H1 (cell line): ENCODE results near the gene DNAAF8. TPM values are rescaled to one million over a fixed set of nuclear protein-coding genes. Genes with fewer than 3 reads are reported as not detected.

Source experiments
- CTCF ChIA-PET: fragments of 300-600 bp; sonication (Branson Sonifier 250); formaldehyde crosslinking; loops from one replicate; lab custom pipeline; 2021; ENCODE audit not compliant: partially characterized antibody; lab: Charles Lee
- POLR2A ChIA-PET: fragments of 300-600 bp; sonication (Branson Sonifier 250); formaldehyde crosslinking; loops from one replicate; lab custom pipeline; 2021; ENCODE audit warnings: inconsistent platforms; ENCODE audit not compliant: partially characterized antibody; lab: Charles Lee
- DNase-seq, 2 experiments: peaks; one replicate each; pipeline versions ENCODE4 v3.0.0 to v3.0.0-alpha.2; 2010 to 2022; ENCODE audit warnings: low spot score in 2 of 2, low read depth in 1 of 2, mixed read lengths in 1 of 2
- FAIRE-seq: peaks from 2 replicates; lab custom pipeline; 2011; peaks lifted over from hg19 to GRCh38; lab: Jason Lieb, UNC
- H2AFZ ChIP-seq: 2 replicates; pipeline ENCODE4 v1.8.1; 2012; ENCODE audit warnings: low read length, inconsistent platforms
- H2AK5ac ChIP-seq: 2 replicates; pipeline ENCODE4 v1.6.1; 2013; ENCODE audit warnings: low read depth, low read length
- H2BK120ac ChIP-seq: replicated peaks from 2 replicates; pipeline ENCODE3; 2013; ENCODE audit warnings: low read depth, low read length, inconsistent platforms
- H2BK12ac ChIP-seq: 2 replicates; pipeline ENCODE4 v1.6.1; 2013; ENCODE audit warnings: low read depth, low read length
- H2BK15ac ChIP-seq: 2 replicates; pipeline ENCODE4 v1.6.1; 2013; ENCODE audit warnings: low read length
- H2BK20ac ChIP-seq: 2 replicates; pipeline ENCODE4 v1.6.1; 2013; ENCODE audit warnings: low read length
- H2BK5ac ChIP-seq: 2 replicates; pipeline ENCODE4 v1.6.1; 2013; ENCODE audit warnings: low read depth, low read length
- H3K14ac ChIP-seq: 2 replicates; pipeline ENCODE4 v1.6.1; 2013; ENCODE audit warnings: inconsistent platforms; ENCODE audit not compliant: insufficient read length
- H3K18ac ChIP-seq: 2 replicates; pipeline ENCODE4 v1.6.1; 2013; ENCODE audit warnings: low read length; ENCODE audit errors: extremely low read depth
- H3K23ac ChIP-seq: 2 replicates; pipeline ENCODE4 v1.6.1; 2013; ENCODE audit warnings: inconsistent platforms; ENCODE audit not compliant: insufficient read length
- H3K23me2 ChIP-seq: 2 replicates; pipeline ENCODE4 v1.6.1; 2013; ENCODE audit warnings: low read depth, low read length
- H3K27ac ChIP-seq: 2 replicates; pipeline ENCODE4 v1.6.1; 2011; ENCODE audit warnings: low read depth, low read length, inconsistent platforms
- H3K27me3 ChIP-seq, 4 experiments: replicated peaks in 1 of 4; 1 replicate in 1 of 4; 2 replicates in 3 of 4; pipeline versions ENCODE4 v1.6.1 to v1.8.1; 2011 to 2013; ENCODE audit warnings: low read length in 3 of 4, mild to moderate bottlenecking in 3 of 4, inconsistent platforms in 2 of 4, mixed read lengths in 2 of 4, moderate library complexity in 1 of 4; ENCODE audit not compliant: control insufficient read depth in 3 of 4, insufficient read depth in 3 of 4; ENCODE audit errors: extremely low read depth in 1 of 4
- H3K36me3 ChIP-seq, 4 experiments: 2 replicates each; pipeline versions ENCODE4 v1.6.1 to v1.8.1; 2011 to 2013; ENCODE audit warnings: mild to moderate bottlenecking in 4 of 4, low read length in 3 of 4, moderate library complexity in 2 of 4, control low read depth in 1 of 4, inconsistent platforms in 1 of 4; ENCODE audit not compliant: insufficient read depth in 4 of 4, control insufficient read depth in 2 of 4
- H3K4ac ChIP-seq: replicated peaks from 2 replicates; pipeline ENCODE3; 2013; ENCODE audit warnings: low read length, low read depth, mixed read lengths, inconsistent platforms; ENCODE audit not compliant: insufficient read length
- H3K4me1 ChIP-seq, 4 experiments: replicated peaks in 1 of 4; 1 replicate in 1 of 4; 2 replicates in 3 of 4; pipeline versions ENCODE4 v1.6.1 to v1.8.1; 2011 to 2013; ENCODE audit warnings: low read length in 3 of 4, inconsistent platforms in 2 of 4, mixed read lengths in 1 of 4; ENCODE audit not compliant: insufficient read depth in 4 of 4, control insufficient read depth in 3 of 4
- H3K4me2 ChIP-seq, 2 experiments: 2 replicates each; pipeline versions ENCODE4 v1.6.1 to v1.8.1; 2011 to 2013; ENCODE audit warnings: low read depth in 2 of 2, low read length in 2 of 2, control low read depth in 1 of 2, inconsistent platforms in 1 of 2, mild to moderate bottlenecking in 1 of 2; ENCODE audit not compliant: insufficient read depth in 1 of 2
- H3K4me3 ChIP-seq, 4 experiments: fragments of 200-600, 300-600 bp in 1 of 4; sonication (generic), shearing (Covaris generic), sonication (Bioruptor Twin) in 1 of 4; 2 replicates each; pipeline versions ENCODE4 v1.5.1 to v1.8.1; 2011 to 2016; ENCODE audit warnings: low read length in 4 of 4, low read depth in 3 of 4, control low read depth in 2 of 4, inconsistent platforms in 2 of 4, mild to moderate bottlenecking in 2 of 4, mixed read lengths in 1 of 4, moderate library complexity in 1 of 4; ENCODE audit not compliant: insufficient read depth in 2 of 4; ENCODE audit errors: extremely low read depth in 1 of 4
- H3K56ac ChIP-seq: replicated peaks from 2 replicates; pipeline ENCODE3; 2013; ENCODE audit warnings: low read depth, mild to moderate bottlenecking, mixed read lengths, low read length, inconsistent platforms; ENCODE audit not compliant: insufficient read length
- H3K79me1 ChIP-seq: 2 replicates; pipeline ENCODE4 v1.6.1; 2013; ENCODE audit warnings: low read depth, low read length, control low read depth
- H3K79me2 ChIP-seq, 2 experiments: 2 replicates each; pipeline versions ENCODE4 v1.6.1 to v1.8.1; 2012 to 2013; ENCODE audit warnings: low read length in 2 of 2, mild to moderate bottlenecking in 2 of 2, inconsistent platforms in 1 of 2; ENCODE audit not compliant: insufficient read depth in 2 of 2, control insufficient read depth in 1 of 2
- H3K9ac ChIP-seq, 4 experiments: replicated peaks in 1 of 4; 1 replicate in 1 of 4; 2 replicates in 3 of 4; pipeline versions ENCODE4 v1.6.1 to v1.8.1; 2011 to 2013; ENCODE audit warnings: low read depth in 3 of 4, low read length in 3 of 4, control low read depth in 2 of 4, mild to moderate bottlenecking in 2 of 4, moderate library complexity in 2 of 4, inconsistent platforms in 1 of 4; ENCODE audit errors: extremely low read depth in 1 of 4
- H3K9me3 ChIP-seq, 2 experiments: 2 replicates each; pipeline versions ENCODE4 v1.6.1 to v1.8.1; 2012 to 2013; ENCODE audit warnings: mild to moderate bottlenecking in 2 of 2, moderate library complexity in 2 of 2, control low read depth in 1 of 2, inconsistent platforms in 1 of 2, low read depth in 1 of 2, low read length in 1 of 2, mixed read lengths in 1 of 2; ENCODE audit not compliant: insufficient read depth in 2 of 2
- H4K20me1 ChIP-seq, 2 experiments: replicated peaks in 1 of 2; 2 replicates each; pipeline versions ENCODE3 to v1.8.1; 2011 to 2013; ENCODE audit warnings: inconsistent platforms in 2 of 2, low read length in 2 of 2, mild to moderate bottlenecking in 1 of 2; ENCODE audit not compliant: insufficient read depth in 2 of 2, control insufficient read depth in 1 of 2
- H4K5ac ChIP-seq: 2 replicates; pipeline ENCODE4 v1.6.1; 2013; ENCODE audit warnings: low read length, low read depth, mixed read lengths, inconsistent platforms; ENCODE audit not compliant: insufficient read length
- H4K8ac ChIP-seq: 2 replicates; pipeline ENCODE4 v1.8.0; 2013; ENCODE audit warnings: mild to moderate bottlenecking, moderate library complexity, low read length, inconsistent platforms; ENCODE audit not compliant: insufficient read depth; ENCODE audit errors: extremely low read depth
- H4K91ac ChIP-seq: replicated peaks from 2 replicates; pipeline ENCODE3; 2013; ENCODE audit warnings: low read length, mixed read lengths, inconsistent platforms; ENCODE audit not compliant: insufficient read length
- CEBPB ChIP-seq: IDR thresholded peaks from 2 replicates; pipeline ENCODE4 v1.6.1; 2012; ENCODE audit warnings: low read depth, low read length
- GABPA ChIP-seq: IDR thresholded peaks from 2 replicates; pipeline ENCODE4 v1.6.1; 2011; ENCODE audit warnings: mild to moderate bottlenecking, low read length, moderate library complexity, borderline replicate concordance; ENCODE audit not compliant: insufficient read depth
- MAFK ChIP-seq: IDR thresholded peaks from 2 replicates; pipeline ENCODE4 v1.6.1; 2012; ENCODE audit warnings: low read depth, mild to moderate bottlenecking, improper control_type of control experiment, low read length
- POU5F1 ChIP-seq: IDR thresholded peaks from 2 replicates; pipeline ENCODE4 v1.6.1; 2011; ENCODE audit warnings: low read depth, mild to moderate bottlenecking, low read length, moderate library complexity
- RBBP5 ChIP-seq: IDR thresholded peaks from 2 replicates; pipeline ENCODE4 v1.7.1; 2012; ENCODE audit warnings: low read depth, mild to moderate bottlenecking, inconsistent platforms, low read length, moderate library complexity, borderline replicate concordance
- RXRA ChIP-seq: IDR thresholded peaks from 2 replicates; pipeline ENCODE4 v1.6.1; 2011; ENCODE audit warnings: low read depth, mild to moderate bottlenecking, low read length, moderate library complexity; ENCODE audit not compliant: insufficient read depth
- TCF12 ChIP-seq: IDR thresholded peaks from 2 replicates; pipeline ENCODE4 v1.6.1; 2011; ENCODE audit warnings: low read depth, mild to moderate bottlenecking, low read length
- ZNF274 ChIP-seq: IDR thresholded peaks from 2 replicates; pipeline ENCODE4 v1.7.0; 2012; ENCODE audit warnings: low read length, borderline replicate concordance; ENCODE audit errors: extremely low read depth
- WGBS, 2 experiments: shearing (Covaris generic) in 1 of 2; methylation state at CpG; one replicate each; pipeline versions ENCODE4 v1.1.6 to v1.1.7; 2013 to 2015; ENCODE audit warnings: low lambda C conversion rate in 2 of 2, mixed read lengths in 2 of 2, inconsistent platforms in 1 of 2, low coverage in 1 of 2, missing lambda C conversion rate in 1 of 2; ENCODE audit not compliant: insufficient replicate concordance in 2 of 2, insufficient coverage in 1 of 2, insufficient read length in 1 of 2; ENCODE audit errors: extremely low coverage in 1 of 2, missing lambda C conversion rate in 1 of 2; 5-methylcytosine and 5-hydroxymethylcytosine counted together
- polyA plus RNA-seq, 7 experiments: library from polyadenylated mRNA; depleted of rRNA in 3 of 7; stranded (reverse) in 5 of 7; unstranded in 2 of 7; fragments of >200 nt in 5 of 7; fragments of 200-250 nt in 2 of 7; gene quantifications; 1 replicate in 5 of 7; 2 replicates in 1 of 7; 4 replicates in 1 of 7; pipeline versions ENCODE4 v1.2.1 to v1.2.3, GENCODE V29; 2011 to 2013; ENCODE audit warnings: missing spikeins in 2 of 7, mixed read lengths in 2 of 7
- total RNA-seq: library from RNA; stranded (reverse); fragmentation: NEBNext Ultra II Directional; extraction: Animal tissue kit (Norgen Biotek cat#: 25700); gene quantifications from 2 replicates; pipeline ENCODE4 v1.2.1, GENCODE V29; 2021

The DNAAF8 gene
- total and polyA plus RNA-seq, 2 of the 8 experiments (the other 6 are each of a cell fraction or from before 2014, with no cell fraction given): 0.39 TPM; not detected in 1

- Histone ChIP-seq H3K18ac (no peak overlapping the region), H4K20me1 (peaks cover 0 to 5% of the 10 kb centered on the region in 2 experiments), H4K8ac (no peak overlapping the region), H3K23ac (no peak overlapping the region), H2BK15ac (no peak overlapping the region), H3K4me3 (no peak overlapping the region), H2BK5ac (no peak overlapping the region), H2BK12ac (no peak overlapping the region), H2BK20ac (no peak overlapping the region), H3K4me1 (peaks cover 0 to 14% (median 8%) of the 10 kb centered on the region in 4 experiments; a peak in 4 of 7 replicates), H3K9me3 (no peaks in the 10 kb centered on the region), H3K36me3 (peaks cover 0 to 2% (median 0%) of the 10 kb centered on the region in 4 experiments; a peak in 3 of 8 replicates), H3K23me2 (peaks cover 8% of the 10 kb centered on the region; the same call in 1 of the 2 replicates), H3K14ac (no peak overlapping the region), H3K4me2 (no peak overlapping the region), H3K79me2 (no peaks in the 10 kb centered on the region), H3K56ac (no peak overlapping the region), H3K4ac (no peak overlapping the region), H3K27me3 (no peaks in the 10 kb centered on the region), H2AK5ac (no peak overlapping the region), H3K79me1 (no peaks in the 10 kb centered on the region), H4K5ac (no peak overlapping the region), H3K9ac (no peak overlapping the region), H4K91ac (no peak overlapping the region), H3K27ac (no peak overlapping the region), H2BK120ac (no peak overlapping the region), H2AFZ (no peak overlapping the region)
- CTCF ChIA-PET: interaction anchor here (0.9 kb wide), 1 partner anchor 81 kb away, joined by 3 read pairs; no protein-coding TSS in a partner anchor
- WGBS, 2 experiments: 93% methylated on average over 18 of the region's 22 CpGs; no CpG with 5 or more reads in 1 of the 2 experiments
- FAIRE-seq (no peak), DNase-seq (no peak)
- POLR2A ChIA-PET: interaction anchor here (1.6 kb wide), 1 partner anchor 11 kb away, joined by 4 read pairs; no protein-coding TSS in a partner anchor
- TF ChIP-seq CEBPB (no peak), GABPA (no peak), RXRA (no peak), TCF12 (no peak), RBBP5 (no peak), ZNF274 (no peak), MAFK (no peak), POU5F1 (no peak)
Observed at GRCh38 chr16:4797805-4798252, 63.5 kb downstream of the DNAAF8 start.
